ENCODE measurements around the gene PLA2G4E.

The PLA2G4E gene

GRCh38 chr15:41945731-41946130, 75.1 kb downstream of the PLA2G4E start (continued):
- TF ChIP-seq, protein P1, sequence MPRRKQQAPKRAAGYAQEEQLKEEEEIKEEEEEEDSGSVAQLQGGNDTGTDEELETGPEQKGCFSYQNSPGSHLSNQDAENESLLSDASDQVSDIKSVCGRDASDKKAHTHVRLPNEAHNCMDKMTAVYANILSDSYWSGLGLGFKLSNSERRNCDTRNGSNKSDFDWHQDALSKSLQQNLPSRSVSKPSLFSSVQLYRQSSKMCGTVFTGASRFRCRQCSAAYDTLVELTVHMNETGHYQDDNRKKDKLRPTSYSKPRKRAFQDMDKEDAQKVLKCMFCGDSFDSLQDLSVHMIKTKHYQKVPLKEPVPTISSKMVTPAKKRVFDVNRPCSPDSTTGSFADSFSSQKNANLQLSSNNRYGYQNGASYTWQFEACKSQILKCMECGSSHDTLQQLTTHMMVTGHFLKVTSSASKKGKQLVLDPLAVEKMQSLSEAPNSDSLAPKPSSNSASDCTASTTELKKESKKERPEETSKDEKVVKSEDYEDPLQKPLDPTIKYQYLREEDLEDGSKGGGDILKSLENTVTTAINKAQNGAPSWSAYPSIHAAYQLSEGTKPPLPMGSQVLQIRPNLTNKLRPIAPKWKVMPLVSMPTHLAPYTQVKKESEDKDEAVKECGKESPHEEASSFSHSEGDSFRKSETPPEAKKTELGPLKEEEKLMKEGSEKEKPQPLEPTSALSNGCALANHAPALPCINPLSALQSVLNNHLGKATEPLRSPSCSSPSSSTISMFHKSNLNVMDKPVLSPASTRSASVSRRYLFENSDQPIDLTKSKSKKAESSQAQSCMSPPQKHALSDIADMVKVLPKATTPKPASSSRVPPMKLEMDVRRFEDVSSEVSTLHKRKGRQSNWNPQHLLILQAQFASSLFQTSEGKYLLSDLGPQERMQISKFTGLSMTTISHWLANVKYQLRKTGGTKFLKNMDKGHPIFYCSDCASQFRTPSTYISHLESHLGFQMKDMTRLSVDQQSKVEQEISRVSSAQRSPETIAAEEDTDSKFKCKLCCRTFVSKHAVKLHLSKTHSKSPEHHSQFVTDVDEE (CRISPR knock-in tag; IDR thresholded peaks at IDR 0.05), result no peak
- TF ChIP-seq TOX (CRISPR knock-in tag; IDR thresholded peaks at IDR 0.05; ENCODE audit: borderline replicate concordance), result no peak
- no peak for TF ChIP-seq ZNF70 (CRISPR knock-in tag; IDR thresholded peaks at IDR 0.05)
- no peak for TF ChIP-seq RARB (CRISPR knock-in tag; IDR thresholded peaks at IDR 0.05)
- no peak for TF ChIP-seq POU6F1 (CRISPR knock-in tag; IDR thresholded peaks at IDR 0.05; ENCODE audit: borderline replicate concordance, low read depth)

DNA sequence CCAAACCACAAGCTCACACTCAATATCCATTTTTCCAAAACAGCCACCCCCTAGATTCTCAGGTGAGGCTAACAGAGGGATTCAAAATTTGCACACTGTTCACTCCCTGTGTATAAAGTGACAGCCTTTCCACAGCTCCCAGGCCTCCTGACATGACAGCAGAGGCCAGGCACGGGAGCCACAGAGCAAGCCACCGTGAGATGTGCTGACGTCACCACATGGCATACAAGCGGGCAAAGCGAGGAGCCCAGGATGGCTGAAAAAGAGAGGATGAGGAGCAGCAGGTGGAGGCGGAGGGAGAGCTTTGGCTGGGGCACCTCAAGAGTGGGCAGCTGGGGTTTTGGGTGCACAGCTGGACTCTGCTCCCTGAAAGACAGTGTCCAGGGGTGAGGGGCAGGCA, 75.6 kb downstream of the PLA2G4E start:
- no peak for ATAC-seq
- TF ChIP-seq CSDC2 (CRISPR knock-in tag; IDR thresholded peaks at IDR 0.05) (no peak), TCF4 (CRISPR knock-in tag; IDR thresholded peaks at IDR 0.05; ENCODE audit: borderline replicate concordance) (no peak), ESRRG (CRISPR knock-in tag; IDR thresholded peaks at IDR 0.05) (no peak), GLIS3 (CRISPR knock-in tag; IDR thresholded peaks at IDR 0.05) (no peak), TOX (CRISPR knock-in tag; IDR thresholded peaks at IDR 0.05; ENCODE audit: borderline replicate concordance) (no peak), BACH2 (CRISPR knock-in tag; IDR thresholded peaks at IDR 0.05; ENCODE audit: borderline replicate concordance) (no peak), ZC3H10 (CRISPR knock-in tag; IDR thresholded peaks at IDR 0.05) (no peak), ZFP3 (CRISPR knock-in tag; IDR thresholded peaks at IDR 0.05) (no peak)
- TF ChIP-seq, protein P2, sequence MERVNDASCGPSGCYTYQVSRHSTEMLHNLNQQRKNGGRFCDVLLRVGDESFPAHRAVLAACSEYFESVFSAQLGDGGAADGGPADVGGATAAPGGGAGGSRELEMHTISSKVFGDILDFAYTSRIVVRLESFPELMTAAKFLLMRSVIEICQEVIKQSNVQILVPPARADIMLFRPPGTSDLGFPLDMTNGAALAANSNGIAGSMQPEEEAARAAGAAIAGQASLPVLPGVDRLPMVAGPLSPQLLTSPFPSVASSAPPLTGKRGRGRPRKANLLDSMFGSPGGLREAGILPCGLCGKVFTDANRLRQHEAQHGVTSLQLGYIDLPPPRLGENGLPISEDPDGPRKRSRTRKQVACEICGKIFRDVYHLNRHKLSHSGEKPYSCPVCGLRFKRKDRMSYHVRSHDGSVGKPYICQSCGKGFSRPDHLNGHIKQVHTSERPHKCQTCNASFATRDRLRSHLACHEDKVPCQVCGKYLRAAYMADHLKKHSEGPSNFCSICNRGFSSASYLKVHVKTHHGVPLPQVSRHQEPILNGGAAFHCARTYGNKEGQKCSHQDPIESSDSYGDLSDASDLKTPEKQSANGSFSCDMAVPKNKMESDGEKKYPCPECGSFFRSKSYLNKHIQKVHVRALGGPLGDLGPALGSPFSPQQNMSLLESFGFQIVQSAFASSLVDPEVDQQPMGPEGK (CRISPR knock-in tag; IDR thresholded peaks at IDR 0.05; ENCODE audit: borderline replicate concordance), result no peak
- TF ChIP-seq, protein P3, sequence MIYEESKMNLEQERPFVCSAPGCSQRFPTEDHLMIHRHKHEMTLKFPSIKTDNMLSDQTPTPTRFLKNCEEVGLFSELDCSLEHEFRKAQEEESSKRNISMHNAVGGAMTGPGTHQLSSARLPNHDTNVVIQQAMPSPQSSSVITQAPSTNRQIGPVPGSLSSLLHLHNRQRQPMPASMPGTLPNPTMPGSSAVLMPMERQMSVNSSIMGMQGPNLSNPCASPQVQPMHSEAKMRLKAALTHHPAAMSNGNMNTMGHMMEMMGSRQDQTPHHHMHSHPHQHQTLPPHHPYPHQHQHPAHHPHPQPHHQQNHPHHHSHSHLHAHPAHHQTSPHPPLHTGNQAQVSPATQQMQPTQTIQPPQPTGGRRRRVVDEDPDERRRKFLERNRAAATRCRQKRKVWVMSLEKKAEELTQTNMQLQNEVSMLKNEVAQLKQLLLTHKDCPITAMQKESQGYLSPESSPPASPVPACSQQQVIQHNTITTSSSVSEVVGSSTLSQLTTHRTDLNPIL (CRISPR knock-in tag; IDR thresholded peaks at IDR 0.05; ENCODE audit: low read depth), result no peak

- TF ChIP-seq ZNF70 (CRISPR knock-in tag; IDR thresholded peaks at IDR 0.05), result no peak
- 0 out of 2 replicates have a peak, but pooled peaks have one; percentile 38 for TF ChIP-seq ZFP3 (CRISPR knock-in tag; IDR thresholded peaks at IDR 0.05)
- no peak for TF ChIP-seq ZNF565 (CRISPR knock-in tag; conservative IDR thresholded peaks at IDR 0.05; ENCODE audit: low read depth)
- peak; percentile 94 for ATAC-seq
Observed at GRCh38 chr15:41944313-41944940, 76.4 kb downstream of the PLA2G4E start.

DNA sequence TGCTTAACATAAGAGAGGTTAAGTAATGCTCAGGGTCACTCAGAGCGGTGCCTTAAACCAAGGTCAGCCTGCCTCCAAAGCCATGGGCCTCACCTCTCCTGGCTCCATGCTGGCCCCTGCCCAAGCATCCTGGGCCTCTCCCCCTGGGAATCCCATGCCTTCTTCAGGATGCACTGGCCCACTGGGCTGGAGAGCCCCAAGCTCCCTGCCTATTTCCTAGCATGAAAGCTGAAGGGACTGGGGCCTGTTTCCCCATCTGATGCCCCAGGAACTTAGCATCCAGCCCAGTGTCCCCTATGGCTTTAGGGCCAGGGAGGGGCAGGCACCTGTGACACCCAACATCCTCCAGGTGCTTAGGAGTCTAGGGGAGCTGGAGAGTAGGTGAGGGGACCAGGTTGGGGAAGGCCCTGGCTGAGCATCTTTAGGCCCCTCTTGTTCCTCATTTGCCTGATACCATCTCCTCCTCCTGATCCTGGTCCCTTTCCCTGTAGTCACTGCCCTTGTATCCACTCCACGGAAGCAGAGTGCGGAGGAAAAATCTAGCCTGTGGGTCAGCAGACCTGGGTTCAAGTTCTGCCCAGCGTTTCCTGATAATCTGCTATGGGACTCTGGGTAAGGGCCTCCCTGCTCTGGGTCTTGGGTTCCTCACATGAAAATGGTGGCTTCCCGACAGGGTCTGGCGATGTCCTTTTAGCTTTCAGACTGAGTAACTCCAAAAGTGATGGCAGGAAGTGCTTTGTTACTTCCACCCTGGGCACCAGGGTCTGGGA, 77.1 kb downstream of the PLA2G4E start:
- TF ChIP-seq BACH2 (CRISPR knock-in tag; IDR thresholded peaks at IDR 0.05; ENCODE audit: borderline replicate concordance) (no peak), POU6F1 (CRISPR knock-in tag; IDR thresholded peaks at IDR 0.05; ENCODE audit: borderline replicate concordance, low read depth) (no peak), ZNF70 (CRISPR knock-in tag; IDR thresholded peaks at IDR 0.05) (no peak), PPARA (CRISPR knock-in tag; IDR thresholded peaks at IDR 0.05; ENCODE audit: borderline replicate concordance) (no peak)
- no peak; the same call in 2 of the 3 replicates for ATAC-seq
